A549 (cell line): ENCODE data around the gene PRELID3B.

Experiments
- BCL3 ChIP-seq: fragments of >200 bp; sonication (Bioruptor Twin); formaldehyde crosslinking; IDR thresholded peaks from 3 replicates; pipeline ENCODE4 v1.6.1; 2016
- CTCF ChIP-seq: fragments of >200 bp; sonication (Bioruptor Twin); formaldehyde crosslinking; IDR thresholded peaks from 3 replicates; pipeline ENCODE4 v1.5.1; 2016
- JUNB ChIP-seq: fragments of >200 bp; sonication (Bioruptor Twin); formaldehyde crosslinking; IDR thresholded peaks from 2 replicates; pipeline ENCODE4 v1.6.1; 2016
- NFE2L2 ChIP-seq: fragments of 150-350 bp; conservative IDR thresholded peaks from 2 replicates; pipeline ENCODE4 v1.6.1; 2014; ENCODE audit warnings: low read length
- RCOR1 ChIP-seq: fragments of 150-350 bp; IDR thresholded peaks from 2 replicates; pipeline ENCODE4 v1.6.1; 2014; ENCODE audit warnings: antibody characterized with exemption, low read length, low read depth
- RFX5 ChIP-seq: fragments of 450-650 bp; IDR thresholded peaks from 2 replicates; pipeline ENCODE4 v1.7.1; 2014; ENCODE audit warnings: antibody characterized with exemption, mild to moderate bottlenecking, moderate library complexity

- no peak for TF ChIP-seq CTCF
- no peak for TF ChIP-seq NFE2L2
- TF ChIP-seq JUNB = no peak
- TF ChIP-seq RCOR1 = no peak
- TF ChIP-seq BCL3 = no peak
- TF ChIP-seq RFX5 = no peak
Measured at GRCh38 chr20:58996226-58996611, 46.4 kb downstream of the PRELID3B start.
